ENCODE data around the gene MFAP3L.

GRCh38 chr4:170040031-170040680 lies 14.0 kb upstream of the MFAP3L start:
- TF ChIP-seq CTCF (IDR thresholded peaks at IDR 0.05) (no peak), POLR2A (IDR thresholded peaks at IDR 0.05) (no peak)
